HFFc6 (cell line): ENCODE data around the gene DYNC1H1. TPM values are rescaled to one million over a fixed set of nuclear protein-coding genes. Genes with fewer than 3 reads are reported as not detected.
A peak's percentile ranks its signal among the peaks of the same experiment; 100 is the strongest.

Experiments used
- DNase-seq: peaks from one replicate; pipeline ENCODE4 v3.0.0-alpha.2; 2018
- H3K27ac Mint-ChIP-seq: 2 replicates; pipeline ENCODE4 v1.8.0; 2020; ENCODE audit warnings: mild to moderate bottlenecking, mixed read lengths
- H3K27me3 Mint-ChIP-seq: 2 replicates; pipeline ENCODE4 v1.8.0; 2021; ENCODE audit warnings: mild to moderate bottlenecking, moderate library complexity, mixed read lengths; ENCODE audit not compliant: insufficient read depth
- H3K36me3 Mint-ChIP-seq: 2 replicates; pipeline ENCODE4 v1.8.0; 2021; ENCODE audit warnings: low read depth, mixed read lengths
- H3K4me1 Mint-ChIP-seq: 2 replicates; pipeline ENCODE4 v1.8.0; 2020; ENCODE audit warnings: low read depth, mixed read lengths
- H3K4me3 Mint-ChIP-seq: 2 replicates; pipeline ENCODE4 v1.8.0; 2020; ENCODE audit warnings: mild to moderate bottlenecking, moderate library complexity, mixed read lengths
- H3K9me3 Mint-ChIP-seq: 2 replicates; pipeline ENCODE4 v1.8.0; 2020; ENCODE audit warnings: mild to moderate bottlenecking, mixed read lengths
- total RNA-seq, 6 experiments: library from RNA; stranded (reverse); fragmentation: NEBNext Ultra II Directional; extraction: Animal tissue kit (Norgen Biotek cat#: 25700); gene quantifications; 2 replicates in 1 of 6; 3 replicates in 5 of 6; pipeline ENCODE4 v1.2.3, GENCODE V29; 2021
- TF ChIP-seq, protein P1 (sequence below): fragments of 200-600 bp; sonication (generic); IDR thresholded peaks from 2 replicates; pipeline ENCODE4 v1.5.0; 2021; ENCODE audit warnings: antibody characterized with exemption, mild to moderate bottlenecking

Gene DYNC1H1
- total RNA-seq, 6 experiments from 2014 or later: 364 to 643 (median 408) TPM

DNA sequence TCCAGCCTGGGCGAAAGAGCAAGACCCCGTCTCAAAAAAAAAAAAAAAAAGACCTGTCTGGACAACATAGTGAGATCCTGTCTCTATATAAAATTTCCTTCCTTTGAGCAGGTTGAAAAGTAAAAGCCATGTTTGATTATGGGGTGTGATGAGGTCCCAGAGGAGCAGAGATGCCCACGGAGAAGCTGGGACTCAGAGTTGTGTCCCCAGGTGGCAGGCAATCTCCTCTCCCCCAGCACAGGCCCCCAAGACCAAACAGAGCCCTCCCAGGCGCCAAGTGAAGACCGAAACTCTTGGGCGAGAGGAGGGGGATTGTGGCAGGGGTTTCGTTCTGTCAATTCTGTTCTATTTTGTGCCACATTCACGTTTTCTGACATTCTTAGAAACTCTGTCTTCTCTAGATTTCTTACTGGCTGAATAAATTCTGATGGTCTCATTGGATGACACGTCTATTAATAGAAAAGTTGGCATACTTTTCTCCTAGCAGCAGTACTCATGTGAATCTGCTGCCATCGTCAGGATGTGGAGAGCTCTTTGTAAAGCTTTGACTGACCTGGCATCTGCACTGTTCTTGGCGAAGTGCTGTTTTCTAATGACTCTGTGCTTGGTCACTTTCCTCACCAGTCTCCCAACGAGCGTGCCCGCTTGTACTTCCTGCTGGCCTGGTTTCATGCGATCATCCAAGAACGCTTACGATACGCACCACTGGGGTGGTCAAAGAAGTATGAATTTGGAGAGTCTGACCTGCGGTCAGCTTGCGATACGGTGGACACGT, 79.1 kb downstream of the DYNC1H1 start:
- Mint-ChIP-seq H3K9me3 (no peaks in the 10 kb centered on the region), H3K27me3 (peaks cover 2% of the 10 kb centered on the region), H3K4me3 (no peak overlapping the region), H3K4me1 (no peaks in the 10 kb centered on the region), H3K36me3 (peaks cover 30% of the 10 kb centered on the region), H3K27ac (no peak overlapping the region)
- TF ChIP-seq, protein P1, sequence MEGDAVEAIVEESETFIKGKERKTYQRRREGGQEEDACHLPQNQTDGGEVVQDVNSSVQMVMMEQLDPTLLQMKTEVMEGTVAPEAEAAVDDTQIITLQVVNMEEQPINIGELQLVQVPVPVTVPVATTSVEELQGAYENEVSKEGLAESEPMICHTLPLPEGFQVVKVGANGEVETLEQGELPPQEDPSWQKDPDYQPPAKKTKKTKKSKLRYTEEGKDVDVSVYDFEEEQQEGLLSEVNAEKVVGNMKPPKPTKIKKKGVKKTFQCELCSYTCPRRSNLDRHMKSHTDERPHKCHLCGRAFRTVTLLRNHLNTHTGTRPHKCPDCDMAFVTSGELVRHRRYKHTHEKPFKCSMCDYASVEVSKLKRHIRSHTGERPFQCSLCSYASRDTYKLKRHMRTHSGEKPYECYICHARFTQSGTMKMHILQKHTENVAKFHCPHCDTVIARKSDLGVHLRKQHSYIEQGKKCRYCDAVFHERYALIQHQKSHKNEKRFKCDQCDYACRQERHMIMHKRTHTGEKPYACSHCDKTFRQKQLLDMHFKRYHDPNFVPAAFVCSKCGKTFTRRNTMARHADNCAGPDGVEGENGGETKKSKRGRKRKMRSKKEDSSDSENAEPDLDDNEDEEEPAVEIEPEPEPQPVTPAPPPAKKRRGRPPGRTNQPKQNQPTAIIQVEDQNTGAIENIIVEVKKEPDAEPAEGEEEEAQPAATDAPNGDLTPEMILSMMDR: no peak
- DNase-seq: no peak

DNA sequence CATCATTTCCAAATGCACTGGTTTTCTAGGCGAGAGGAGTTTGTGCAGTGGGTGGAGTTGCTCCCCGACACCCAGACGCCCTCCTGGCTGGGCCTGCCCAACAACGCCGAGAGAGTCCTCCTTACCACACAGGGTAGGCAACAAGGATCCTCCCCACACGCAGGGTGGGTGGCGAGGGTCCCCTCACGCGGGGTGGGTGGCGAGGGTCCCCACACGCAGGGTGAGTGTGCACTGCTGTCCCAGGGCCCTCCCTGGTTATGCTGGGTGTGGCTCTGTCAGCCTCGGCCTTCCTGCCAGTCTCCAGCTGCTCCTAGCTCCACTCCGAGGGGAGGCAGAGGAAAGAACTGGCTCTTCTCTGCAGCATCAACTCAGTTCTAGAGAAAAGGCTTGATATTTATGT, 80.2 kb downstream of the DYNC1H1 start:
- TF ChIP-seq, protein P1: no peak
- DNase-seq: no peak
- H3K36me3 Mint-ChIP-seq: peaks cover 24% of the 10 kb centered on the region
- H3K27ac Mint-ChIP-seq: no peak overlapping the region
- no peak overlapping the region for H3K4me3 Mint-ChIP-seq
- no peaks in the 10 kb centered on the region for H3K9me3 Mint-ChIP-seq
- H3K4me1 Mint-ChIP-seq: no peaks in the 10 kb centered on the region
- H3K27me3 Mint-ChIP-seq: peaks cover 2% of the 10 kb centered on the region

DNA sequence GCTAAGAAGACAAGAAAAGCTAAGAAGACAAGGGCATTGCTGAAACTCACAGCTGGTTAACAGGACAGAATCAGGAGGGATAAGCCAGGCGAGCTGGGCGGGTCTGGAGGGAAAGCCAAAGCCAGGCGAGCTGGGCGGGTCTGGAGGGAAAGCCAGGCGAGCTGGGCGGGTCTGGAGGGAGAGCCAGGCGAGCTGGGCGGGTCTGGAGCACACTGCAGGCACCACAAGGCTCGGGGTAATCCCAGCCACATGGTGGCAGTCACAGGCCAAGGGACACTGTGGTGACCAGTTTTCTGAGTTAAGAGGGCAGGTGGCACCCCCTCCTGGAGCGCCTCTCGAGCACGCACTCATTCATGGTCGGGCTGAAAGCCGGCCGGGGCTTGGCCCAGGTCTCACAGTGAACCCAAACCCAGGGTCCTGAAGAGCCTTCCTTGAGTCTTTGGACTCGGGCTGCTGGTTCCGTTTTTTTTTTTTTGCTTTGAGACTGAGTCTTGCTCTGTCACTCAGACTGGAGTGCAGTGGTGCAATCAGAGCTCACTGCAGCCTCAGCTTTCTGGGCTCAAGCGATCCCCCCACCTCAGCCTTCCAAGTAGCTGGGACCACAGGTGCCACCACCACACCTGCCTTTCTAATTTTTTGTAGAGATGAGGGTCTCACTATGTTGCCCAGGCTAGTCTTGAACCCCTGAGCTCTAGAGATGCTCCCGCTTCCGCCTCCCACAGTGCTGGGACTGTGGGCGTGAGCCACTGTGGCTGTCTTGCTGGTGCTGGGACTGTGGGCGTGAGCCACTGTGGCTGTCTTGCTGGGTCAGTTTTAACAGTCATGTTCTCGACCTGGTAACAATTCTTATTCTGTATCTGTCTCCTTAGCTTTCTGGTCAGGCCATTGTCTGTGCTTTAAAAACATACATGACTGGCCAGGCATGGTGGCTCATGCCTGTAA, 82.2 kb downstream of the DYNC1H1 start:
- Mint-ChIP-seq H3K27ac (peak overlapping the region; percentile 27; the same call in 1 of the 2 replicates), H3K9me3 (no peaks in the 10 kb centered on the region), H3K4me3 (no peak overlapping the region), H3K36me3 (peaks cover 35% of the 10 kb centered on the region), H3K27me3 (peaks cover 2% of the 10 kb centered on the region), H3K4me1 (peaks cover 9% of the 10 kb centered on the region)
- DNase-seq: peak; percentile 20
- TF ChIP-seq, protein P1: peak; percentile 60

DNA sequence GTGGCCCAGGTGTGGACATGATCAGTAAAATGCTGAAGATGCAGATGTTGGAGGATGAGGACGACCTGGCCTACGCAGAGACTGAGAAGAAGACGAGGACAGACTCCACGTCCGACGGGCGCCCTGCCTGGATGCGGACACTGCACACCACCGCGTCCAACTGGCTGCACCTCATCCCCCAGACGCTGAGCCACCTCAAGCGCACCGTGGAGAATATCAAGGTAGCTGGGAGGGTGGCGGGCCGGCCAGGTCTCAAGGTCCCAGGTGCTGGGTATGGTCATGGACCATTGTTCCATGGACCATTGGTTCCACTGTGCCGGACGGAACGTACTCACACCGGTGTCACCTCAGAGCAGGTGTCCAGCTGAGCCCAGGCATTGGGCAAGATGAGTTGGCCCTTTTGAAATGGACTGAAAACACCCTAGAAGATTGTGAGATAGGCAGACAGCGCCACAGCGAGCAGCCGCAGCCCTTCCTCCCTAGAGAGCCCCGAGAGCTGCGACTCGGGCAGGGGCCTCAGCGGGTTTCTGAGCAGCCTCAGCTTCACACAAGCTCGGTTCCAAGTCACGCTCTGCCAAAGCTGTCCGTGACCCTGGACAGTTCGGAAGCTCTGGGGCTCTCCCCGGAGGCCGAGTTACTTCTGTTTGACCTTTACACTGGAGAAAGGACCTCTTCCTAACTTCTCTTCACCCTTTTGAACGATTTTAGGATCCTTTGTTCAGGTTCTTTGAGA, 83.6 kb downstream of the DYNC1H1 start:
- H3K36me3 Mint-ChIP-seq: peaks cover 41% of the 10 kb centered on the region
- peaks cover 9% of the 10 kb centered on the region for H3K4me1 Mint-ChIP-seq

More for the DNA sequence above, 83.6 kb downstream of the DYNC1H1 start:
- peaks cover 2% of the 10 kb centered on the region for H3K27me3 Mint-ChIP-seq
- TF ChIP-seq, protein P1: no peak
- no peak for DNase-seq
- H3K9me3 Mint-ChIP-seq: no peaks in the 10 kb centered on the region
- no peak overlapping the region for H3K27ac Mint-ChIP-seq
- H3K4me3 Mint-ChIP-seq: no peak overlapping the region
